ENCODE results near the gene GJB4. TPM values are rescaled to one million over a fixed set of nuclear protein-coding genes. Genes with fewer than 3 reads are reported as not detected.

The GJB4 gene
- total RNA-seq, 1 experiment from 2014 or later: 0.07 TPM

DNA sequence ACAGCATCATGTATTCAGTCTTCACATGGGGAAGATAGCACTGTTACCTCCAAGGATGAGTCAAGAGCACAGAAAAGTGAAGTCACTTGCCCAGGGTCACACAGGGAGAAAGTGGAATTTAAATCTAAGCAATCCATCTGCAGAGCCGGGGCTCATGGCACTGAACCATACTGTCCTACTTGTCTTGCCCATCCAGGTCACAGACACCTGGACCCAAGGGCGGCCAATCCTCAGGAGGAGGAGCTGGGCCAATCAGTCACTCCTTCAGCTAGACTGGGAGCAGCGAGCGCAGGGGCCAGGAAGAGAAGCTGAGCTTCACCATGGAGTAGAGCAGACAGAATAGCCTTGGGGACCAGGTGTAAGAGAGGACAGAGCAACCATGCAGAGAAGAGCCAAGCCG lies 13.9 kb upstream of the GJB4 start:
- H3K36me3 Mint-ChIP-seq: no peaks in the 10 kb centered on the region
- TF ChIP-seq, protein P1, sequence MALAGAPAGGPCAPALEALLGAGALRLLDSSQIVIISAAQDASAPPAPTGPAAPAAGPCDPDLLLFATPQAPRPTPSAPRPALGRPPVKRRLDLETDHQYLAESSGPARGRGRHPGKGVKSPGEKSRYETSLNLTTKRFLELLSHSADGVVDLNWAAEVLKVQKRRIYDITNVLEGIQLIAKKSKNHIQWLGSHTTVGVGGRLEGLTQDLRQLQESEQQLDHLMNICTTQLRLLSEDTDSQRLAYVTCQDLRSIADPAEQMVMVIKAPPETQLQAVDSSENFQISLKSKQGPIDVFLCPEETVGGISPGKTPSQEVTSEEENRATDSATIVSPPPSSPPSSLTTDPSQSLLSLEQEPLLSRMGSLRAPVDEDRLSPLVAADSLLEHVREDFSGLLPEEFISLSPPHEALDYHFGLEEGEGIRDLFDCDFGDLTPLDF (CRISPR knock-in tag; IDR thresholded peaks at IDR 0.05): no peak
- TF ChIP-seq E2F5 (CRISPR knock-in tag; IDR thresholded peaks at IDR 0.05): no peak
- TF ChIP-seq FOXK1 (CRISPR knock-in tag; IDR thresholded peaks at IDR 0.05): no peak
- TF ChIP-seq ATF1 (CRISPR knock-in tag; IDR thresholded peaks at IDR 0.05): no peak
- no peaks in the 10 kb centered on the region for H3K9me3 Mint-ChIP-seq
- no peak overlapping the region for H3K27ac Mint-ChIP-seq
- peaks cover 8% of the 10 kb centered on the region for H3K27me3 Mint-ChIP-seq (ENCODE audit: low read depth)
- no peak overlapping the region for H3K4me3 Mint-ChIP-seq
- CTCF ChIA-PET: interaction anchor here (1.2 to 1.4 kb wide), 2 partner anchors 9 to 107 kb away, joined by 3 to 4 read pairs; partner anchors contain the start of gene GJB5
- POLR2A ChIA-PET: no interaction called here
- ATAC-seq (no peak), DNase-seq (ENCODE audit: low spot score) (no peak)
- H3K4me1 Mint-ChIP-seq: peaks cover 15% of the 10 kb centered on the region

DNA sequence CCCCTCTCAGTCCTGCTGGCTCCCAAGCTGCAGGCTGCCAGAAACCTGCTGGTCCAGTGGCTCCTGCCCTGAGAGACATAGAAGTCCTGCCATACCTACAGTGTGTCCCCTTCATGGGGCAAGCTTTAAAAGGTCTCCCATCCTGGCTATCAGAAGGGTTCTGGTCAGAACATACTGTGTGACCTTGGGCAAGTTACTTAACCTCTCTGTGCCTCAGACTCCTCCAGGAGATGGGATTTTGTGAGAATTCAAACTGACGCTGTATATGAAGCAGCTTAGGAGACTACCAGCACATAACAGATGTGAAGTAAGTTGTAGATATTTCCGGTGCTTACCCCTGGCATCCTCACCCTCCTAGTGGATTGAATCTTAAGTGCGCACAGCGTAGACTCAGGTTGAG lies 13.4 kb upstream of the GJB4 start:
- CTCF ChIA-PET: interaction anchor here (1.2 to 1.4 kb wide), 2 partner anchors 9 to 106 kb away, joined by 3 to 4 read pairs; partner anchors contain the start of gene GJB5
- Mint-ChIP-seq H3K9me3 (no peaks in the 10 kb centered on the region), H3K27ac (no peak overlapping the region), H3K4me1 (peaks cover 15% of the 10 kb centered on the region), H3K4me3 (no peak overlapping the region), H3K27me3 (ENCODE audit: low read depth) (peaks cover 8% of the 10 kb centered on the region), H3K36me3 (no peaks in the 10 kb centered on the region)
- DNase-seq (ENCODE audit: low spot score): no peak
- TF ChIP-seq GABPB1 (CRISPR knock-in tag; IDR thresholded peaks at IDR 0.05) (no peak), ZNF138 (CRISPR knock-in tag; conservative IDR thresholded peaks at IDR 0.05) (no peak), TEAD1 (CRISPR knock-in tag; IDR thresholded peaks at IDR 0.05) (no peak), ATF2 (CRISPR knock-in tag; IDR thresholded peaks at IDR 0.05; ENCODE audit: borderline replicate concordance, low read depth) (no peak), FOXJ3 (CRISPR knock-in tag; IDR thresholded peaks at IDR 0.05; ENCODE audit: borderline replicate concordance) (no peak), NR1H2 (CRISPR knock-in tag; IDR thresholded peaks at IDR 0.05) (no peak), ATF6 (CRISPR knock-in tag; IDR thresholded peaks at IDR 0.05) (no peak), NFATC4 (CRISPR knock-in tag; IDR thresholded peaks at IDR 0.05) (no peak), OVOL2 (CRISPR knock-in tag; IDR thresholded peaks at IDR 0.05; ENCODE audit: borderline replicate concordance) (no peak), NFE2L1 (CRISPR knock-in tag; IDR thresholded peaks at IDR 0.05) (no peak), ZNF263 (CRISPR knock-in tag; IDR thresholded peaks at IDR 0.05; ENCODE audit: low read depth) (no peak), ZMAT4 (CRISPR knock-in tag; IDR thresholded peaks at IDR 0.05) (no peak), MLX (CRISPR knock-in tag; IDR thresholded peaks at IDR 0.05) (no peak)
- TF ChIP-seq, protein P2, sequence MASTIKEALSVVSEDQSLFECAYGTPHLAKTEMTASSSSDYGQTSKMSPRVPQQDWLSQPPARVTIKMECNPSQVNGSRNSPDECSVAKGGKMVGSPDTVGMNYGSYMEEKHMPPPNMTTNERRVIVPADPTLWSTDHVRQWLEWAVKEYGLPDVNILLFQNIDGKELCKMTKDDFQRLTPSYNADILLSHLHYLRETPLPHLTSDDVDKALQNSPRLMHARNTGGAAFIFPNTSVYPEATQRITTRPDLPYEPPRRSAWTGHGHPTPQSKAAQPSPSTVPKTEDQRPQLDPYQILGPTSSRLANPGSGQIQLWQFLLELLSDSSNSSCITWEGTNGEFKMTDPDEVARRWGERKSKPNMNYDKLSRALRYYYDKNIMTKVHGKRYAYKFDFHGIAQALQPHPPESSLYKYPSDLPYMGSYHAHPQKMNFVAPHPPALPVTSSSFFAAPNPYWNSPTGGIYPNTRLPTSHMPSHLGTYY (CRISPR knock-in tag; IDR thresholded peaks at IDR 0.05): no peak
- TF ChIP-seq, protein P3, sequence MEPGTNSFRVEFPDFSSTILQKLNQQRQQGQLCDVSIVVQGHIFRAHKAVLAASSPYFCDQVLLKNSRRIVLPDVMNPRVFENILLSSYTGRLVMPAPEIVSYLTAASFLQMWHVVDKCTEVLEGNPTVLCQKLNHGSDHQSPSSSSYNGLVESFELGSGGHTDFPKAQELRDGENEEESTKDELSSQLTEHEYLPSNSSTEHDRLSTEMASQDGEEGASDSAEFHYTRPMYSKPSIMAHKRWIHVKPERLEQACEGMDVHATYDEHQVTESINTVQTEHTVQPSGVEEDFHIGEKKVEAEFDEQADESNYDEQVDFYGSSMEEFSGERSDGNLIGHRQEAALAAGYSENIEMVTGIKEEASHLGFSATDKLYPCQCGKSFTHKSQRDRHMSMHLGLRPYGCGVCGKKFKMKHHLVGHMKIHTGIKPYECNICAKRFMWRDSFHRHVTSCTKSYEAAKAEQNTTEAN (CRISPR knock-in tag; IDR thresholded peaks at IDR 0.05): no peak
- TF ChIP-seq, protein P1 (CRISPR knock-in tag; IDR thresholded peaks at IDR 0.05): no peak
- TF ChIP-seq, protein P4, sequence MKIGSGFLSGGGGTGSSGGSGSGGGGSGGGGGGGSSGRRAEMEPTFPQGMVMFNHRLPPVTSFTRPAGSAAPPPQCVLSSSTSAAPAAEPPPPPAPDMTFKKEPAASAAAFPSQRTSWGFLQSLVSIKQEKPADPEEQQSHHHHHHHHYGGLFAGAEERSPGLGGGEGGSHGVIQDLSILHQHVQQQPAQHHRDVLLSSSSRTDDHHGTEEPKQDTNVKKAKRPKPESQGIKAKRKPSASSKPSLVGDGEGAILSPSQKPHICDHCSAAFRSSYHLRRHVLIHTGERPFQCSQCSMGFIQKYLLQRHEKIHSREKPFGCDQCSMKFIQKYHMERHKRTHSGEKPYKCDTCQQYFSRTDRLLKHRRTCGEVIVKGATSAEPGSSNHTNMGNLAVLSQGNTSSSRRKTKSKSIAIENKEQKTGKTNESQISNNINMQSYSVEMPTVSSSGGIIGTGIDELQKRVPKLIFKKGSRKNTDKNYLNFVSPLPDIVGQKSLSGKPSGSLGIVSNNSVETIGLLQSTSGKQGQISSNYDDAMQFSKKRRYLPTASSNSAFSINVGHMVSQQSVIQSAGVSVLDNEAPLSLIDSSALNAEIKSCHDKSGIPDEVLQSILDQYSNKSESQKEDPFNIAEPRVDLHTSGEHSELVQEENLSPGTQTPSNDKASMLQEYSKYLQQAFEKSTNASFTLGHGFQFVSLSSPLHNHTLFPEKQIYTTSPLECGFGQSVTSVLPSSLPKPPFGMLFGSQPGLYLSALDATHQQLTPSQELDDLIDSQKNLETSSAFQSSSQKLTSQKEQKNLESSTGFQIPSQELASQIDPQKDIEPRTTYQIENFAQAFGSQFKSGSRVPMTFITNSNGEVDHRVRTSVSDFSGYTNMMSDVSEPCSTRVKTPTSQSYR (CRISPR knock-in tag; IDR thresholded peaks at IDR 0.05): no peak
- ATAC-seq: no peak
- POLR2A ChIA-PET: no interaction called here
